Lower leg skin (tissue), 3 donors: Measurements from ENCODE around the gene SPOCK1.

Experiments used
- CTCF ChIP-seq, 3 donors: fragments of 450-650 bp; IDR thresholded peaks; one replicate each; pipeline ENCODE4 v1.5.1; 2016; ENCODE audit warnings: antibody characterized with exemption in 3 of 3, mild to moderate bottlenecking in 3 of 3, moderate library complexity in 2 of 3
- POLR2A ChIP-seq, 2 donors: fragments of 450-650 bp; IDR thresholded peaks; one replicate each; pipeline ENCODE4 v1.6.1; 2016 to 2017; ENCODE audit warnings: antibody characterized with exemption in 2 of 2, mild to moderate bottlenecking in 1 of 2, moderate library complexity in 1 of 2

DNA sequence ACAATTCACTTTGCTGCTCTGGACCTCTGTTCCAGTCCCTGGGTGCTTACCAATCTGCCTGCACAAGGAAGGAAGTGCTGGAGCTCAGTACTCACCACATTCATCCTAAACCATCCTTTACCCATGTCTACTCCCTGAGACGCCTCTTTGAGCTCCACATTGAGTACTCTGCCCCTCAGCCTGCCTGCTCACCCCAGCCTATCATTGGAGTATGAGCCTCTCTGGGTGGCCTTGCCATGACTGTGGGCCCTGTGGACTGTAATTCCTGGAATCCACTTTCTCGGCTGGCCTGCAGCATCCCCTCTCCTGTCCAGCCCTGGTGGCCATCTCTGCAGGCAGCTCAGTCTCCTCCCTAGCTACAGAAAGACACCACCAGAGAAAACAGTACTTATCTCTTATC, 428.6 kb downstream of the SPOCK1 start:
- TF ChIP-seq CTCF (IDR thresholded peaks at IDR 0.05) (no peak), POLR2A (IDR thresholded peaks at IDR 0.05) (no peak)
